Endothelial cell of umbilical vein (primary cell): ENCODE results near the gene MCM6. TPM values are rescaled to one million over a fixed set of nuclear protein-coding genes. Genes with fewer than 3 reads are reported as not detected.

Source experiments
- BruUV-seq: library from RNA; stranded (reverse); fragments of 400-500 nt; replicated peaks from 2 replicates; lab custom pipeline; 2021; lab: Mats Ljungman, UMichigan
- CTCF ChIA-PET: fragments of 300-600, 350-600 bp; sonication (Branson Sonifier 250); formaldehyde crosslinking; loops from one replicate; lab custom pipeline; 2021; ENCODE audit warnings: antibody characterized with exemption, inconsistent platforms; lab: Charles Lee
- POLR2A ChIA-PET: fragments of 300-600, 350-600 bp; sonication (Branson Sonifier 250); formaldehyde crosslinking; loops from one replicate; lab custom pipeline; 2021; ENCODE audit warnings: antibody characterized with exemption, inconsistent platforms; lab: Charles Lee
- DNase-seq: peaks from one replicate; pipeline ENCODE4 v3.0.0-alpha.2; 2011; ENCODE audit warnings: low read depth, low spot score
- FAIRE-seq: peaks from 2 replicates; lab custom pipeline; 2011; peaks lifted over from hg19 to GRCh38; lab: Jason Lieb, UNC
- H2AFZ ChIP-seq: 2 replicates; pipeline ENCODE4 v1.6.0; 2012; ENCODE audit warnings: low read depth, low read length, control low read depth, inconsistent platforms
- H3K27ac ChIP-seq: 2 replicates; pipeline ENCODE4 v1.5.1; 2011; ENCODE audit warnings: low read depth, mild to moderate bottlenecking, control low read depth, low read length, moderate library complexity; ENCODE audit not compliant: insufficient read depth
- H3K27me3 ChIP-seq, 2 experiments: 2 replicates each; pipeline versions ENCODE4 v1.6.0 to v1.6.1; 2011; ENCODE audit warnings: low read length in 2 of 2, mixed read lengths in 1 of 2; ENCODE audit not compliant: control insufficient read depth in 2 of 2, insufficient read depth in 2 of 2
- H3K36me3 ChIP-seq, 2 experiments: 2 replicates in 1 of 2; 3 replicates in 1 of 2; pipeline ENCODE4 v1.5.1; 2011; ENCODE audit warnings: low read length in 2 of 2, mild to moderate bottlenecking in 1 of 2, moderate library complexity in 1 of 2; ENCODE audit not compliant: control insufficient read depth in 2 of 2, insufficient read depth in 2 of 2; ENCODE audit errors: extremely low read depth in 1 of 2
- H3K4me1 ChIP-seq: 3 replicates; pipeline ENCODE4 v1.5.1; 2011; ENCODE audit warnings: mild to moderate bottlenecking, low read length; ENCODE audit not compliant: control insufficient read depth, insufficient read depth; ENCODE audit errors: extremely low read depth
- H3K4me2 ChIP-seq: 2 replicates; pipeline ENCODE4 v1.6.1; 2011; ENCODE audit warnings: low read length, control low read depth, mixed read lengths; ENCODE audit not compliant: insufficient read depth
- H3K4me3 ChIP-seq, 3 experiments: fragments of 200-600 bp in 1 of 3; sonication (generic), shearing (Covaris generic) in 1 of 3; replicated peaks in 1 of 3; 2 replicates each; pipeline ENCODE4 v1.5.1; 2011 to 2016; ENCODE audit warnings: control low read depth in 3 of 3, low read length in 3 of 3, mild to moderate bottlenecking in 2 of 3, inconsistent platforms in 1 of 3, low read depth in 1 of 3, moderate library complexity in 1 of 3; ENCODE audit not compliant: insufficient read depth in 1 of 3
- H3K79me2 ChIP-seq: 2 replicates; pipeline ENCODE4 v1.6.0; 2012; ENCODE audit warnings: low read length, inconsistent platforms; ENCODE audit not compliant: control insufficient read depth, insufficient read depth
- H3K9ac ChIP-seq: replicated peaks from 2 replicates; pipeline ENCODE3; 2011; ENCODE audit warnings: low read length, control low read depth; ENCODE audit not compliant: insufficient read depth; ENCODE audit errors: extremely low read depth
- H3K9me1 ChIP-seq: replicated peaks from 3 replicates; pipeline ENCODE4 v1.6.0; 2011; ENCODE audit warnings: mild to moderate bottlenecking, low read length; ENCODE audit not compliant: control insufficient read depth, insufficient read depth; ENCODE audit errors: extremely low read depth
- H3K9me3 ChIP-seq: replicated peaks from 2 replicates; pipeline ENCODE4 v1.5.1; 2012; ENCODE audit warnings: low read length, inconsistent platforms; ENCODE audit not compliant: control insufficient read depth, insufficient read depth
- H4K20me1 ChIP-seq: replicated peaks from 2 replicates; pipeline ENCODE3; 2011; ENCODE audit warnings: mild to moderate bottlenecking, low read length; ENCODE audit not compliant: control insufficient read depth, insufficient read depth; ENCODE audit errors: extremely low read depth
- FOS ChIP-seq: IDR thresholded peaks from 2 replicates; pipeline ENCODE4 v1.6.1; 2011; ENCODE audit warnings: mild to moderate bottlenecking, low read length, moderate library complexity, borderline replicate concordance; ENCODE audit not compliant: insufficient read depth
- dilution Hi-C: fragments of 300-500 bp; cut with MboI; formaldehyde crosslinking; loops from one replicate; pipeline ENCODE4 v1.15.0; 2019; ENCODE audit warnings: low sequenced_read_pairs; ENCODE audit not compliant: extremely low pct_ligation_motif_present
- intact Hi-C: fragments of 100-400 bp; cut with micrococcal nuclease; formaldehyde crosslinking; loops from one replicate; pipeline ENCODE4 v1.10.0; 2022
- polyA plus RNA-seq, 4 experiments: library from polyadenylated mRNA; depleted of rRNA in 3 of 4; stranded (reverse) in 3 of 4; unstranded in 1 of 4; fragments of >200 nt; gene quantifications; 2 replicates each; pipeline versions ENCODE4 v1.2.1 to v1.2.3, GENCODE V29; 2011 to 2012; ENCODE audit warnings: missing spikeins in 1 of 4
- total RNA-seq: library from RNA; stranded (reverse); gene quantifications from 2 replicates; pipeline ENCODE4 v1.2.3, GENCODE V29; 2021
- TF ChIP-seq, protein P1 (sequence below): IDR thresholded peaks from 2 replicates; pipeline ENCODE4 v1.6.1; 2011; ENCODE audit not compliant: insufficient read depth, insufficient read length
- TF ChIP-seq, protein P2 (sequence below), 2 donors: IDR thresholded peaks; 1 replicate in 1 of 2; 2 replicates in 1 of 2; pipeline ENCODE4 v1.5.1; 2011; ENCODE audit warnings: low read length in 2 of 2, mild to moderate bottlenecking in 2 of 2, moderate library complexity in 2 of 2, control low read depth in 1 of 2, inconsistent platforms in 1 of 2, low read depth in 1 of 2; ENCODE audit not compliant: insufficient read depth in 1 of 2; ENCODE audit errors: extremely low read depth in 1 of 2

Gene MCM6
- total and polyA plus RNA-seq, 2 donors (not counting 3 experiments of a cell fraction or from before 2014, with no cell fraction given), result 20.6 to 52.6 TPM

- Histone ChIP-seq H3K4me1 (no peaks in the 10 kb centered on the region), H4K20me1 (no peaks in the 10 kb centered on the region), H3K79me2 (no peaks in the 10 kb centered on the region), H3K9me3 (no peaks in the 10 kb centered on the region), H3K27me3 (no peaks in the 10 kb centered on the region), H3K9ac (no peak overlapping the region), H3K4me2 (no peak overlapping the region), H3K4me3 (no peak overlapping the region), H3K9me1 (no peaks in the 10 kb centered on the region), H2AFZ (no peak overlapping the region), H3K27ac (no peak overlapping the region), H3K36me3 (no peaks in the 10 kb centered on the region)
- CTCF ChIA-PET, result interaction anchor here (0.6 to 5.1 kb wide), 39 partner anchors 9 to 1347 kb away, joined by 3 to 88 read pairs (median 4); partner anchors contain the start of genes MCM6, R3HDM1 and ZRANB3
- no TSS peak for BruUV-seq
- TF ChIP-seq, protein P1, sequence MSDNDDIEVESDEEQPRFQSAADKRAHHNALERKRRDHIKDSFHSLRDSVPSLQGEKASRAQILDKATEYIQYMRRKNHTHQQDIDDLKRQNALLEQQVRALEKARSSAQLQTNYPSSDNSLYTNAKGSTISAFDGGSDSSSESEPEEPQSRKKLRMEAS, result peak; percentile 32
- TF ChIP-seq, protein P2, sequence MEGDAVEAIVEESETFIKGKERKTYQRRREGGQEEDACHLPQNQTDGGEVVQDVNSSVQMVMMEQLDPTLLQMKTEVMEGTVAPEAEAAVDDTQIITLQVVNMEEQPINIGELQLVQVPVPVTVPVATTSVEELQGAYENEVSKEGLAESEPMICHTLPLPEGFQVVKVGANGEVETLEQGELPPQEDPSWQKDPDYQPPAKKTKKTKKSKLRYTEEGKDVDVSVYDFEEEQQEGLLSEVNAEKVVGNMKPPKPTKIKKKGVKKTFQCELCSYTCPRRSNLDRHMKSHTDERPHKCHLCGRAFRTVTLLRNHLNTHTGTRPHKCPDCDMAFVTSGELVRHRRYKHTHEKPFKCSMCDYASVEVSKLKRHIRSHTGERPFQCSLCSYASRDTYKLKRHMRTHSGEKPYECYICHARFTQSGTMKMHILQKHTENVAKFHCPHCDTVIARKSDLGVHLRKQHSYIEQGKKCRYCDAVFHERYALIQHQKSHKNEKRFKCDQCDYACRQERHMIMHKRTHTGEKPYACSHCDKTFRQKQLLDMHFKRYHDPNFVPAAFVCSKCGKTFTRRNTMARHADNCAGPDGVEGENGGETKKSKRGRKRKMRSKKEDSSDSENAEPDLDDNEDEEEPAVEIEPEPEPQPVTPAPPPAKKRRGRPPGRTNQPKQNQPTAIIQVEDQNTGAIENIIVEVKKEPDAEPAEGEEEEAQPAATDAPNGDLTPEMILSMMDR (IDR thresholded peaks at IDR 0.05; ENCODE audit: extremely low read depth in 1 of 2, insufficient read depth in 1 of 2, low read depth in 1 of 2, low read length in 2 of 2), result peak; percentile 95 to 96
- TF ChIP-seq FOS, result no peak
- dilution Hi-C loops, result no loop called here
- POLR2A ChIA-PET, result no interaction called here
- peak; percentile 95 for FAIRE-seq
- peak; percentile 71 for DNase-seq
- intact Hi-C loops, result loop anchor here (1.0 to 5.0 kb wide), 5 partner anchors 56 to 808 kb away; partner anchors contain the start of gene UBXN4
Observed at GRCh38 chr2:135797497-135798274, 78.6 kb downstream of the MCM6 start.
